Measurements from ENCODE around the gene COL11A1.

DNA sequence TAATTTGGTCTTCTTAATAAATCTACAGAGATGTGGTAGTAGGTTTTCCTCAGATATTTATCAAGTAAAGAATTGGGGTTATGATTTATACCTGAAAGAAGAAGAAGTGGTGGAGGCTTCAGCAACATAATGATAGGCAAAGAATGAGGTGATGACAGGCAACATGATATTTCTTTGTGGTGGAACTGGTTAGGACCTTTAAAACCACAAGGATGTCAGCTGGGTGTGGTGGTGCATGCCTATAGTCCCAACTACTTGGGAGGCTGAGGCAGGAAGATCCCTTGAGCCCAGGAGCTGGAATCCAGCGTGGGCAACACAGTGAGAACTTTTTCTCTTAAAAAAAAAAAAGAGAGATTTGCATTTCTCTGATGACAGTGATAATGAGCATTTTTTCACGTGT lies 34.1 kb upstream of the COL11A1 start:
- TF ChIP-seq, protein P1, sequence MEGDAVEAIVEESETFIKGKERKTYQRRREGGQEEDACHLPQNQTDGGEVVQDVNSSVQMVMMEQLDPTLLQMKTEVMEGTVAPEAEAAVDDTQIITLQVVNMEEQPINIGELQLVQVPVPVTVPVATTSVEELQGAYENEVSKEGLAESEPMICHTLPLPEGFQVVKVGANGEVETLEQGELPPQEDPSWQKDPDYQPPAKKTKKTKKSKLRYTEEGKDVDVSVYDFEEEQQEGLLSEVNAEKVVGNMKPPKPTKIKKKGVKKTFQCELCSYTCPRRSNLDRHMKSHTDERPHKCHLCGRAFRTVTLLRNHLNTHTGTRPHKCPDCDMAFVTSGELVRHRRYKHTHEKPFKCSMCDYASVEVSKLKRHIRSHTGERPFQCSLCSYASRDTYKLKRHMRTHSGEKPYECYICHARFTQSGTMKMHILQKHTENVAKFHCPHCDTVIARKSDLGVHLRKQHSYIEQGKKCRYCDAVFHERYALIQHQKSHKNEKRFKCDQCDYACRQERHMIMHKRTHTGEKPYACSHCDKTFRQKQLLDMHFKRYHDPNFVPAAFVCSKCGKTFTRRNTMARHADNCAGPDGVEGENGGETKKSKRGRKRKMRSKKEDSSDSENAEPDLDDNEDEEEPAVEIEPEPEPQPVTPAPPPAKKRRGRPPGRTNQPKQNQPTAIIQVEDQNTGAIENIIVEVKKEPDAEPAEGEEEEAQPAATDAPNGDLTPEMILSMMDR (IDR thresholded peaks at IDR 0.05 in 4 of 5, conservative IDR thresholded peaks at IDR 0.05 in 1 of 5) = no peak
- no peak for TF ChIP-seq POLR2A (IDR thresholded peaks at IDR 0.05)

Measured in gastrocnemius medialis (tissue), 4 donors.